Osteocyte (in vitro differentiated cells): Measurements from ENCODE around the gene DEK. TPM values are rescaled to one million over a fixed set of nuclear protein-coding genes. Genes with fewer than 3 reads are reported as not detected.

ENCODE experiments used
- DNase-seq: peaks from one replicate; pipeline ENCODE4 v3.0.0; 2021; ENCODE audit warnings: mixed read lengths; ENCODE audit not compliant: unreplicated experiment; ENCODE audit errors: extremely low spot score
- H3K27ac Mint-ChIP-seq: one replicate; pipeline ENCODE4 v1.8.0; 2021; ENCODE audit warnings: mild to moderate bottlenecking, mixed read lengths; ENCODE audit not compliant: unreplicated experiment
- H3K27me3 Mint-ChIP-seq: one replicate; pipeline ENCODE4 v1.8.0; 2021; ENCODE audit warnings: mixed read lengths; ENCODE audit not compliant: unreplicated experiment
- H3K36me3 Mint-ChIP-seq: one replicate; pipeline ENCODE4 v1.8.0; 2021; ENCODE audit warnings: mixed read lengths; ENCODE audit not compliant: unreplicated experiment
- H3K4me1 Mint-ChIP-seq: one replicate; pipeline ENCODE4 v1.8.0; 2021; ENCODE audit warnings: mixed read lengths; ENCODE audit not compliant: unreplicated experiment
- H3K4me3 Mint-ChIP-seq: one replicate; pipeline ENCODE4 v1.8.0; 2021; ENCODE audit warnings: mild to moderate bottlenecking, moderate library complexity, mixed read lengths; ENCODE audit not compliant: unreplicated experiment
- H3K9me3 Mint-ChIP-seq: one replicate; pipeline ENCODE4 v1.8.0; 2021; ENCODE audit warnings: mixed read lengths; ENCODE audit not compliant: unreplicated experiment
- CTCF ChIP-seq: fragments of 200-600 bp; sonication (generic); IDR thresholded peaks from 2 replicates; pipeline ENCODE4 v1.5.0; 2021; ENCODE audit warnings: antibody characterized with exemption, mild to moderate bottlenecking, moderate library complexity
- total RNA-seq: library from RNA; stranded (reverse); gene quantifications from 2 replicates; pipeline ENCODE4 v1.2.1, GENCODE V29; 2021

The DEK gene
- total RNA-seq, 1 donor from 2014 or later, result 62.1 TPM

- no peak for DNase-seq
- H3K27me3 Mint-ChIP-seq, result peaks cover 4% of the 10 kb centered on the region
- H3K9me3 Mint-ChIP-seq, result no peaks in the 10 kb centered on the region
- peaks cover 4% of the 10 kb centered on the region for H3K4me1 Mint-ChIP-seq
- no peak overlapping the region for H3K4me3 Mint-ChIP-seq
- no peaks in the 10 kb centered on the region for H3K36me3 Mint-ChIP-seq
- no peak overlapping the region for H3K27ac Mint-ChIP-seq
- no peak for TF ChIP-seq CTCF
These were observed 5.9 kb upstream of the DEK start for GRCh38 chr6:18270216-18270615.

- Mint-ChIP-seq H3K27ac (no peak overlapping the region), H3K27me3 (no peaks in the 10 kb centered on the region), H3K36me3 (no peaks in the 10 kb centered on the region), H3K4me3 (no peak overlapping the region), H3K9me3 (no peaks in the 10 kb centered on the region), H3K4me1 (peaks cover 9% of the 10 kb centered on the region)
- TF ChIP-seq CTCF, result no peak
- no peak for DNase-seq
These were observed 5.4 kb upstream of the DEK start for GRCh38 chr6:18269717-18270116.

GRCh38 chr6:18269253-18269652, 4.9 kb upstream of the DEK start:
- H3K9me3 Mint-ChIP-seq, result no peaks in the 10 kb centered on the region
- no peaks in the 10 kb centered on the region for H3K27me3 Mint-ChIP-seq
- no peaks in the 10 kb centered on the region for H3K36me3 Mint-ChIP-seq
- no peak overlapping the region for H3K27ac Mint-ChIP-seq
- peaks cover 9% of the 10 kb centered on the region for H3K4me1 Mint-ChIP-seq
- no peak for DNase-seq
- TF ChIP-seq CTCF, result no peak
- no peak overlapping the region for H3K4me3 Mint-ChIP-seq

GRCh38 chr6:18268066-18268465, 3.7 kb upstream of the DEK start:
- Mint-ChIP-seq H3K27me3 (no peaks in the 10 kb centered on the region), H3K9me3 (no peaks in the 10 kb centered on the region), H3K4me3 (no peak overlapping the region), H3K36me3 (no peaks in the 10 kb centered on the region), H3K27ac (no peak overlapping the region), H3K4me1 (peaks cover 10% of the 10 kb centered on the region)
- no peak for TF ChIP-seq CTCF
- DNase-seq, result no peak

- Mint-ChIP-seq H3K36me3 (peaks cover 3% of the 10 kb centered on the region), H3K4me1 (peaks cover 24% of the 10 kb centered on the region), H3K4me3 (no peak overlapping the region), H3K9me3 (no peaks in the 10 kb centered on the region), H3K27me3 (no peaks in the 10 kb centered on the region), H3K27ac (no peak overlapping the region)
- no peak for TF ChIP-seq CTCF
- DNase-seq, result no peak
These were observed 2.2 kb upstream of the DEK start for GRCh38 chr6:18266523-18266912.
